Activated CD8-positive, alpha-beta memory T cell treated with anti-CD3 and anti-CD28 coated beads, Interleukin-2, amount 10 ng/mL, durations not matched to agents 7 days and 5 days (primary cell): ENCODE data around the gene NCMAP. TPM values are rescaled to one million over a fixed set of nuclear protein-coding genes. Genes with fewer than 3 reads are reported as not detected.

ENCODE experiments used
- ATAC-seq: fragments of 150-1000 bp; cut with Tn5 transposase; one replicate; pipeline ENCODE4 v1.10.0; 2021; ENCODE audit warnings: moderate library complexity
- CTCF ChIA-PET: fragments of 350-600 bp; sonication (Branson Sonifier 250); formaldehyde crosslinking; loops from one replicate; lab custom pipeline; 2021; ENCODE audit warnings: antibody characterized with exemption; lab: Charles Lee
- DNase-seq: peaks from one replicate; pipeline ENCODE4 v3.0.0-alpha.2; 2020
- H3K27ac Mint-ChIP-seq: one replicate; pipeline ENCODE4 v1.8.0; 2021; ENCODE audit warnings: mild to moderate bottlenecking, mixed read lengths
- H3K27me3 Mint-ChIP-seq: one replicate; pipeline ENCODE4 v1.8.0; 2021; ENCODE audit warnings: mixed read lengths
- H3K36me3 Mint-ChIP-seq: one replicate; pipeline ENCODE4 v1.8.0; 2021; ENCODE audit warnings: mild to moderate bottlenecking, mixed read lengths
- H3K4me1 Mint-ChIP-seq: one replicate; pipeline ENCODE4 v1.8.0; 2021; ENCODE audit warnings: mixed read lengths
- H3K4me3 Mint-ChIP-seq: one replicate; pipeline ENCODE4 v1.8.0; 2021; ENCODE audit warnings: mild to moderate bottlenecking, moderate library complexity, mixed read lengths
- H3K9me3 Mint-ChIP-seq: one replicate; pipeline ENCODE4 v1.8.0; 2022; ENCODE audit warnings: low read depth, mixed read lengths
- total RNA-seq, 2 experiments: library from RNA; stranded (reverse); gene quantifications; one replicate each; pipeline ENCODE4 v1.2.3, GENCODE V29; 2021

NCMAP gene
- total RNA-seq, 2 experiments from 2014 or later = not detected

GRCh38 chr1:24648919-24649318 is 93.0 kb downstream of the NCMAP start:
- H3K4me1 Mint-ChIP-seq = peaks cover 55% of the 10 kb centered on the region
- peaks cover 80% of the 10 kb centered on the region for H3K36me3 Mint-ChIP-seq
- H3K27ac Mint-ChIP-seq = peak overlapping the region; percentile 49
- ATAC-seq (no peak), DNase-seq (no peak)
- no peaks in the 10 kb centered on the region for H3K9me3 Mint-ChIP-seq
- no peaks in the 10 kb centered on the region for H3K27me3 Mint-ChIP-seq
- CTCF ChIA-PET = interaction anchor here (0.8 kb wide), 1 partner anchor 39 kb away, joined by 3 read pairs; no protein-coding TSS in a partner anchor
- no peak overlapping the region for H3K4me3 Mint-ChIP-seq

GRCh38 chr1:24652382-24652781 is 96.5 kb downstream of the NCMAP start:
- H3K9me3 Mint-ChIP-seq = no peaks in the 10 kb centered on the region
- no peaks in the 10 kb centered on the region for H3K27me3 Mint-ChIP-seq
- peaks cover 38% of the 10 kb centered on the region for H3K4me1 Mint-ChIP-seq
- DNase-seq (no peak), ATAC-seq (no peak)
- CTCF ChIA-PET = no interaction called here
- peaks cover 83% of the 10 kb centered on the region for H3K36me3 Mint-ChIP-seq
- H3K4me3 Mint-ChIP-seq = no peak overlapping the region
- no peak overlapping the region for H3K27ac Mint-ChIP-seq

- Mint-ChIP-seq H3K4me1 (peaks cover 29% of the 10 kb centered on the region), H3K27ac (no peak overlapping the region)
- CTCF ChIA-PET = interaction anchor here (1.0 to 2.5 kb wide), 5 partner anchors 8 to 91 kb away, joined by 3 to 6 read pairs (median 3); partner anchors contain the start of gene CLIC4
These were observed 98.1 kb downstream of the NCMAP start for GRCh38 chr1:24654010-24654409.

GRCh38 chr1:24656046-24656445 is 100.2 kb downstream of the NCMAP start:
- H3K36me3 Mint-ChIP-seq = peaks cover 71% of the 10 kb centered on the region
- CTCF ChIA-PET = interaction anchor here (1.0 to 2.5 kb wide), 3 partner anchors 10 to 264 kb away, joined by 3 to 6 read pairs (median 6); no protein-coding TSS in a partner anchor
- peaks cover 22% of the 10 kb centered on the region for H3K4me1 Mint-ChIP-seq
- H3K27ac Mint-ChIP-seq = no peak overlapping the region
- no peak overlapping the region for H3K4me3 Mint-ChIP-seq
- no peaks in the 10 kb centered on the region for H3K9me3 Mint-ChIP-seq
- DNase-seq (no peak), ATAC-seq (no peak)
- H3K27me3 Mint-ChIP-seq = no peaks in the 10 kb centered on the region

More at GRCh38 chr1:24654010-24654409, 98.1 kb downstream of the NCMAP start:
- Mint-ChIP-seq H3K27me3 (no peaks in the 10 kb centered on the region), H3K9me3 (no peaks in the 10 kb centered on the region), H3K36me3 (peaks cover 74% of the 10 kb centered on the region), H3K4me3 (no peak overlapping the region)
- DNase-seq = no peak
- ATAC-seq = no peak

- Mint-ChIP-seq H3K27me3 (no peaks in the 10 kb centered on the region), H3K9me3 (no peaks in the 10 kb centered on the region), H3K36me3 (peaks cover 66% of the 10 kb centered on the region), H3K27ac (no peak overlapping the region), H3K4me3 (no peak overlapping the region), H3K4me1 (peaks cover 20% of the 10 kb centered on the region)
- CTCF ChIA-PET = interaction anchor here (0.7 to 0.9 kb wide), 3 partner anchors 12 to 242 kb away, joined by 3 read pairs; partner anchors contain the start of gene NIPAL3
- ATAC-seq = no peak
- no peak for DNase-seq
These were observed 101.9 kb downstream of the NCMAP start for GRCh38 chr1:24657781-24658180.

Other genes starting within 250 kb of the NCMAP start
- gene GRHL3, start 236.7 kb upstream of the NCMAP start, total RNA-seq = under 1 TPM in 1 of 2 experiments, not detected in 1; 0.85 TPM
- gene STPG1, start 142.3 kb upstream of the NCMAP start, total RNA-seq = 1 to 10 TPM; 5.6 to 9.2 TPM
- gene NIPAL3, start 140.3 kb upstream of the NCMAP start, total RNA-seq = 10 to 100 TPM; 35.4 to 44.2 TPM
- gene RCAN3, start 53.3 kb upstream of the NCMAP start, total RNA-seq = 10 to 100 TPM; 23.9 to 30.6 TPM
- gene SRRM1, start 87.2 kb downstream of the NCMAP start, total RNA-seq = 100 to 1,000 TPM; 191 to 215 TPM
- gene CLIC4, start 189.4 kb downstream of the NCMAP start, total RNA-seq = 10 to 100 TPM; 16.9 to 23.0 TPM